ENCODE data around the gene RAX. TPM values are rescaled to one million over a fixed set of nuclear protein-coding genes. Genes with fewer than 3 reads are reported as not detected.

The RAX gene
- total and polyA plus RNA-seq, 2 of the 4 experiments (the other 2 are of a cell fraction): not detected

Other genes starting within 250 kb of the RAX start
- 8.9 and 10.6 TPM in 2 replicates for gene SEC11C, start 133.6 kb downstream of the RAX start, total RNA-seq (2012; rRNA removed)
- gene SEC11C, start 133.6 kb downstream of the RAX start, polyA plus RNA-seq (2012; rRNA removed): 11.9 and 14.4 TPM in 2 replicates
- gene GRP, start 53.3 kb downstream of the RAX start, total RNA-seq (2012; rRNA removed): not detected in 2 replicates
- not detected in 2 replicates for gene GRP, start 53.3 kb downstream of the RAX start, polyA plus RNA-seq (2012; rRNA removed)
- not detected in 2 replicates for gene CPLX4, start 45.2 kb upstream of the RAX start, total RNA-seq (2012; rRNA removed)
- not detected in 2 replicates for gene CPLX4, start 45.2 kb upstream of the RAX start, polyA plus RNA-seq (2012; rRNA removed)
- 213 and 262 TPM in 2 replicates for gene LMAN1, start 85.8 kb upstream of the RAX start, total RNA-seq (2012; rRNA removed)
- gene LMAN1, start 85.8 kb upstream of the RAX start, polyA plus RNA-seq (2012; rRNA removed): 74.1 and 83.1 TPM in 2 replicates

Measured in IMR-90 (cell line).